ENCODE measurements around the gene C5orf46. TPM values are rescaled to one million over a fixed set of nuclear protein-coding genes. Genes with fewer than 3 reads are reported as not detected.
"Not testable (repeated sequence)": the region's sequence is repeated elsewhere in the genome, so short reads cannot be mapped to it uniquely, and the experiment has no call there.

C5orf46 gene
- not detected for total RNA-seq

DNA sequence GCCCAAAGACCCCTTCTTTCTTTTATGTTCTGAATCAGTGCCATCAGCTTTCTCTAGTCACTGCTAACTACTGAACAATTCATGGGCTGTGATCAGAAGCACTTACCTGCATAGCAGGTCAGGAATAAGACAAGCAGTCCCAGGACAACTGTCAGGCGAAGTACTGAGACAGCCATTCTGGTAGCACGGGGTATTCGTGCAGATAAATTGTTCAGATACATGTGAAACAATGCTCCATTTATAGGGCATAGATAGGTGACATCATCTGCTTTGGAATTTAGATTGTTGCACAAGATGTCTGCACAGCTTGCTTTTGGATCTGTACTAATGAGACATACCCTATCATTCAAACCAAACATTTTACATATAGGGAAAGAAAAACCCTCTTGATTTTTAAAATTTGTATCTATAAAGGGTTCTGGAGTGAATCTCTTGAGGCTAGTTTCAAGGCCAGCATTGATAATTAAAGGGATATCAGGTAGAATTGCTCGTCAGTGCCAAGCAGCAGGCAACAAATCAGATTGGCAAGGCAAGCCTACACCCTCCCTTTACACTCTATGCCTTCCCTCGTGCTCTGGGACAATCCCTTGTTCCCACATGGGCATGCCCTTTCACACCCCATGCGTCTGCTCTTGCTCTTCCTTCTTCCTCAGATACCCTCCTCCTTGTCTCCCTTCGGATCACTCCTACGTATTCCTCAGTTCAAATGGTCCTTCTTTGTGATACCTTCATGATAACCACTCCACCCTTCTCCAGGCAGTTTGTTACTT, at the start of gene C5orf46:
TSS of gene C5orf46 (minus strand) at position 213 of the 770 bp plus-strand sequence. CDS start at position 176, 37 bp downstream.
- no peak for DNase-seq
- no peak for ATAC-seq (ENCODE audit: low read depth)
- Mint-ChIP-seq H3K9me3 (no peaks in the 10 kb centered on the region), H3K36me3 (no peaks in the 10 kb centered on the region), H3K27ac (no peak within 1 kb of the TSS), H3K4me3 (no peak within 1 kb of the TSS), H3K27me3 (no peaks in the 10 kb centered on the region), H3K4me1 (no peaks in the 10 kb centered on the region)
- POLR2A ChIA-PET = no interaction called here

DNA sequence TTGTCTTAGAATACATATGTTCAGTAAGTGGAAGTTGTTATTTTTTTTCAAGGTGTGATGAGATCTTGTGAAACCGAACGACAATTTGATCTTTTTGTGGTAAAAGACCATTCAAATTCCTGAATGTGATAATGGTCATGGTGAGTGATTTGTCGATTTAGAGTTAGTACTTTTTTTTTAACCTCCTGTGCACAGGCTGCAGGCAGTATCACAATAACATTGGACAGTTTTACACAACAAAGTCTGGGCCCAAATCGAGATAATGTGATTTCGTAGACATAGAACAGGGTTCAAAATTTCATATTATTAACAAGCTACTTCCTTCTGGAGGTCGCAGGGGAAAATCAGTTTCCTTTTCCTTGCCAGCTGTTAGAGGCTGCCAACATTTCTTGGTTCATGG, 48.6 kb upstream of the C5orf46 start:
- ATAC-seq (ENCODE audit: low read depth) (no peak), DNase-seq (no peak)
- Mint-ChIP-seq H3K4me1 (no peaks in the 10 kb centered on the region), H3K36me3 (no peaks in the 10 kb centered on the region), H3K27me3 (peaks cover 2% of the 10 kb centered on the region), H3K4me3 (no peak overlapping the region), H3K9me3 (no peaks in the 10 kb centered on the region), H3K27ac (no peak overlapping the region)
- POLR2A ChIA-PET = no interaction called here

DNA sequence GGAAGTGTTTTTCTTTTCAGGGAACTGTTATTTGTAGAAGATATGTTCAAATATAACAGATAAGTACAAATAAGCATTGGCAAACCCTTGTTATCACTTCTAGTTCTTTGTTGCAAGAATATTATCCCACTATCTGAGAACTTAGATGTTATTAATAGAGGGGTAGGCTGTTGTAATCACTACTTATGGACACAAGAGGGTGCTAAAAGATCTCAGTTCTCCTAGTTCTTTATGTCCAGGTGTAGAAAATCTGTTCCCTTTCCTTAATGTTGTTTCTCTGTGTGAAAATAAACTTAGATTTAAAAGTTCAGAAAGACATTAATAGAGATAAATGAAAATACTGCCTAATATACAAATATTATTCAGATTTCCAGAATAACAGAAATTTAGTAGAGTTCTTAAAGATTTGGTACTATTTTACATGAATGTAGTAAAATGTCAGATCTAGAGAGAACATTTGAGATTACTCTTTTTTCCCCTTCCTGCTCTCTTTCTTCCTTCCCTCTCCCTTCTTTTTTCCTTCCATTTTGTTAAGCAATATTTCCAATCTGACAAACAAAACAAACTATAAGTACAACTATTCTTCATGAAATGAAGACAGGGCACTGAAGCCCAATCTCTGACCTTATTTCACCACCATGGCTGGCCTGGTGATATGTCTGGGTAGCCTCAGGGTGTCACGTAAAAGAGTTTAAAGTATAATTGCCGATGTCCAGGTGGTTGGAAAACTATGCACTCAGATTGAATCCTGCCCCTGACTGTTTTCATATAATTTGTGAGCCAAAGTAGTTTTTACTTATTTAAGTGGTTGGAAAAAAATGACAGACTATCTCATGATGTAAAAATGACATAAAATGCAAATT, 43.6 kb upstream of the C5orf46 start:
- DNase-seq (no peak), ATAC-seq (ENCODE audit: low read depth) (no peak)
- no peaks in the 10 kb centered on the region for H3K9me3 Mint-ChIP-seq
- POLR2A ChIA-PET = no interaction called here
- no peak overlapping the region for H3K4me3 Mint-ChIP-seq
- no peaks in the 10 kb centered on the region for H3K27me3 Mint-ChIP-seq
- no peaks in the 10 kb centered on the region for H3K36me3 Mint-ChIP-seq
- no peaks in the 10 kb centered on the region for H3K4me1 Mint-ChIP-seq
- no peak overlapping the region for H3K27ac Mint-ChIP-seq

DNA sequence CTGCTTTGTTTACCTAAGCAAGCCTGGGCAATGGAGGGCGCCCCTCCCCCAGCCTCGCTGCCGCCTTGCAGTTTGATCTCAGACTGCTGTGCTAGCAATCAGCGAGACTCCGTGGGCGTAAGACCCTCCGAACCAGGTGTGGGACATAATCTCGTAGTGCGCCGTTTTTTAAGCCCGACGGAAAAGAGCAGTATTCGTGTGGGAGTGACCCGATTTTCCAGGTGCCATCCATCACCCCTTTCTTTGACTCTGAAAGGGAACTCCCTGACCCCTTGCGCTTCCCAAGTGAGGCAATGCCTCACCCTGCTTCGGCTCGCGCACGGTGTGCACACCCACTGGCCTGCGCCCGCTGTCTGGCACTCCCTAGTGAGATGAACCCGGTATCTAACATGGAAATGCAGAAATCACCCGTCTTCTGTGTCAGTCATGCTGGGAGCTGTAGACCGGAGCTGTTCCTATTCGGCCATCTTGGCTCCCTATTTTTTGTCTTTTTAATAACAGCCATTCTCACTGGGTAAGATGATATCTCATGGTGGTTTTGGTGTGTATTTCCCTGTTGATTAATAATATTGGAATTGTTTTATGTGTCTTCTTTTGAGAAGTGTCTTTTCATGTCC, 40.4 kb upstream of the C5orf46 start:
- ATAC-seq (ENCODE audit: low read depth); H3K36me3 Mint-ChIP-seq; H3K27me3 Mint-ChIP-seq; H3K4me1 Mint-ChIP-seq; H3K4me3 Mint-ChIP-seq; H3K9me3 Mint-ChIP-seq; DNase-seq; POLR2A ChIA-PET; H3K27ac Mint-ChIP-seq: not testable (repeated sequence)

GRCh38 chr5:147939431-147940114, 33.2 kb upstream of the C5orf46 start:
- ATAC-seq (ENCODE audit: low read depth) (no peak), DNase-seq (no peak)
- POLR2A ChIA-PET = no interaction called here
- Mint-ChIP-seq H3K27me3 (no peaks in the 10 kb centered on the region), H3K36me3 (no peaks in the 10 kb centered on the region), H3K4me3 (no peak overlapping the region), H3K4me1 (no peaks in the 10 kb centered on the region), H3K27ac (no peak overlapping the region), H3K9me3 (no peaks in the 10 kb centered on the region)

- ATAC-seq (ENCODE audit: low read depth) = no peak
- H3K27me3 Mint-ChIP-seq = peaks cover 2% of the 10 kb centered on the region
- no peak overlapping the region for H3K27ac Mint-ChIP-seq
- H3K36me3 Mint-ChIP-seq = no peaks in the 10 kb centered on the region
- POLR2A ChIA-PET = no interaction called here
- no peaks in the 10 kb centered on the region for H3K9me3 Mint-ChIP-seq
- H3K4me3 Mint-ChIP-seq = no peak overlapping the region
- no peaks in the 10 kb centered on the region for H3K4me1 Mint-ChIP-seq
- DNase-seq = no peak
These were observed 28.7 kb upstream of the C5orf46 start for GRCh38 chr5:147935032-147935431.

- no peak overlapping the region for H3K4me3 Mint-ChIP-seq
- H3K27ac Mint-ChIP-seq = no peak overlapping the region
- no peak for DNase-seq
- no peaks in the 10 kb centered on the region for H3K9me3 Mint-ChIP-seq
- peaks cover 2% of the 10 kb centered on the region for H3K27me3 Mint-ChIP-seq
- H3K36me3 Mint-ChIP-seq = no peaks in the 10 kb centered on the region
- no peaks in the 10 kb centered on the region for H3K4me1 Mint-ChIP-seq
- ATAC-seq (ENCODE audit: low read depth) = no peak
- POLR2A ChIA-PET = no interaction called here
These were observed 24.4 kb upstream of the C5orf46 start for GRCh38 chr5:147930769-147931168.

DNA sequence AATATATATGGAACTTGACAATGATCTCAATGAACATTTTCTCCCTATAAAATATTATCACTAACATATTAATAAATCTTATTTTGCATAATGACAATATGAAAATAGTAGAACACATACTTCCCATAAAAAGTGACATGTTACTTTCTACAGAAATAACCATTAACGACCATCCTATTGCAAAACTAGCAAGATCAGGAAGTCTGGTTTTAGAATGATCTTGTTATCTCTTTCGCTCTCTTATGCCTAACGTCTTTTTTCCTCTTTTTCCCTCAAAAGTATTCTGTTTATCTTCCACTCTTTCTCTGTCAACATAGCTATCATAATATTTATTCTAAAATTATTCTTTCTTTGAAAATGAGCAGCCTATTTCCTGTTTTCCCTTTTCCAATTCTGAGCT, 21.6 kb upstream of the C5orf46 start:
- ATAC-seq (ENCODE audit: low read depth) = no peak
- Mint-ChIP-seq H3K9me3 (no peaks in the 10 kb centered on the region), H3K27me3 (no peaks in the 10 kb centered on the region), H3K4me1 (no peaks in the 10 kb centered on the region), H3K27ac (no peak overlapping the region), H3K4me3 (no peak overlapping the region), H3K36me3 (no peaks in the 10 kb centered on the region)
- POLR2A ChIA-PET = no interaction called here
- no peak for DNase-seq

DNA sequence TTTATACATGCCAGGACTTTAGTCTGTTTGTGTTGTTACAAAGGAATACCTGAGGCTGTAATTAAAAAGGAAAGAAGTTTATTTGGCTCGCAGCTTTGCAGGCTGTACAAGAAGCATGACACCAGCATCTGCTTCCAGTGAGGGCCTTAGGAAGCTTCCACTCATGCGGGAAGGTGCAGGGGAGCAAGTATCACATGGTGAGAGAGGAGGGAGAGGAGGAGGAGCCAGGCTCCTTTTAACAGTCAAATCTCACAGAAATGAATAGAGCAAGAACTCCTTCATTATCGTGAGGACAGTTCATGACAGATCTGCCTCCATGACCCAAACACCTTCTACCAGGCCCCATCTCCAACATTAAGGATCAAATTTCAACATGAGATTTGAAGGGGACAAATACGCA, 18.7 kb upstream of the C5orf46 start:
- ATAC-seq (ENCODE audit: low read depth) = no peak
- Mint-ChIP-seq H3K9me3 (no peaks in the 10 kb centered on the region), H3K36me3 (no peaks in the 10 kb centered on the region), H3K27me3 (no peaks in the 10 kb centered on the region), H3K27ac (no peak overlapping the region), H3K4me3 (no peak overlapping the region), H3K4me1 (no peaks in the 10 kb centered on the region)
- POLR2A ChIA-PET = no interaction called here
- DNase-seq = no peak

- no peak overlapping the region for H3K4me3 Mint-ChIP-seq
- no peaks in the 10 kb centered on the region for H3K27me3 Mint-ChIP-seq
- H3K36me3 Mint-ChIP-seq = no peaks in the 10 kb centered on the region
- H3K4me1 Mint-ChIP-seq = no peaks in the 10 kb centered on the region
- ATAC-seq (ENCODE audit: low read depth) = no peak
- no peak for DNase-seq
- H3K27ac Mint-ChIP-seq = no peak overlapping the region
- H3K9me3 Mint-ChIP-seq = no peaks in the 10 kb centered on the region
- POLR2A ChIA-PET = no interaction called here
These were observed 14.8 kb upstream of the C5orf46 start for GRCh38 chr5:147921136-147921535.

- H3K4me3 Mint-ChIP-seq = no peak overlapping the region
- POLR2A ChIA-PET = no interaction called here
- ATAC-seq (ENCODE audit: low read depth) (no peak), DNase-seq (no peak)
- no peaks in the 10 kb centered on the region for H3K9me3 Mint-ChIP-seq
- H3K36me3 Mint-ChIP-seq = no peaks in the 10 kb centered on the region
- H3K4me1 Mint-ChIP-seq = no peaks in the 10 kb centered on the region
- H3K27ac Mint-ChIP-seq = no peak overlapping the region
- no peaks in the 10 kb centered on the region for H3K27me3 Mint-ChIP-seq
These were observed 14.2 kb upstream of the C5orf46 start for GRCh38 chr5:147920420-147921030.

- no peaks in the 10 kb centered on the region for H3K4me1 Mint-ChIP-seq
- ATAC-seq (ENCODE audit: low read depth) = no peak
- no peaks in the 10 kb centered on the region for H3K36me3 Mint-ChIP-seq
These were observed 12.6 kb upstream of the C5orf46 start for GRCh38 chr5:147918899-147919298.

GRCh38 chr5:147918101-147918685, 11.9 kb upstream of the C5orf46 start:
- Mint-ChIP-seq H3K27ac (no peak overlapping the region), H3K36me3 (no peaks in the 10 kb centered on the region), H3K9me3 (no peaks in the 10 kb centered on the region), H3K4me3 (no peak overlapping the region), H3K27me3 (no peaks in the 10 kb centered on the region), H3K4me1 (no peaks in the 10 kb centered on the region)
- POLR2A ChIA-PET = no interaction called here
- DNase-seq = no peak
- ATAC-seq (ENCODE audit: low read depth) = no peak

More at GRCh38 chr5:147918899-147919298, 12.6 kb upstream of the C5orf46 start:
- Mint-ChIP-seq H3K4me3 (no peak overlapping the region), H3K27ac (no peak overlapping the region), H3K9me3 (no peaks in the 10 kb centered on the region), H3K27me3 (no peaks in the 10 kb centered on the region)
- DNase-seq = no peak
- POLR2A ChIA-PET = no interaction called here

Measured in activated naive CD8-positive, alpha-beta T cell treated with anti-CD3 and anti-CD28 coated beads, Interleukin-2, amount 10 ng/mL, durations not matched to agents 7 days and 5 days (primary cell).